ENCODE results near the gene MAPK14.

Gene MAPK14

GRCh38 chr6:36054415-36054814 lies 26.8 kb downstream of the MAPK14 start:
- H3K27ac ChIP-seq: no peak overlapping the region
- no peak for DNase-seq (ENCODE audit: low spot score)
- no peak for TF ChIP-seq CTCF (conservative IDR thresholded peaks at IDR 0.05; ENCODE audit: low read depth)
- CTCF ChIA-PET: no interaction called here
- POLR2A ChIA-PET (ENCODE audit: low non-redundant PET): no interaction called here

- no peak overlapping the region for H3K27ac ChIP-seq
- ChIA-PET CTCF (no interaction called here), POLR2A (ENCODE audit: low non-redundant PET) (no interaction called here)
- TF ChIP-seq CTCF (conservative IDR thresholded peaks at IDR 0.05; ENCODE audit: low read depth): no peak
- DNase-seq (ENCODE audit: low spot score): no peak
Measured at GRCh38 chr6:36054956-36055355, 27.3 kb downstream of the MAPK14 start.

GRCh38 chr6:36056178-36056577 lies 28.6 kb downstream of the MAPK14 start:
- no peak for TF ChIP-seq CTCF (conservative IDR thresholded peaks at IDR 0.05; ENCODE audit: low read depth)
- DNase-seq (ENCODE audit: low spot score): no peak
- ChIA-PET POLR2A (ENCODE audit: low non-redundant PET) (no interaction called here), CTCF (no interaction called here)
- H3K27ac ChIP-seq: no peak overlapping the region

- TF ChIP-seq CTCF (conservative IDR thresholded peaks at IDR 0.05; ENCODE audit: low read depth): no peak
- DNase-seq (ENCODE audit: low spot score): no peak
- ChIA-PET POLR2A (ENCODE audit: low non-redundant PET) (no interaction called here), CTCF (interaction anchor here (0.6 kb wide), 1 partner anchor 545 kb away, joined by 3 read pairs; no protein-coding TSS in a partner anchor)
- H3K27ac ChIP-seq: no peak overlapping the region
Measured at GRCh38 chr6:36061236-36061635, 33.6 kb downstream of the MAPK14 start.

- no peak for TF ChIP-seq CTCF (conservative IDR thresholded peaks at IDR 0.05; ENCODE audit: low read depth)
- CTCF ChIA-PET: no interaction called here
Measured at GRCh38 chr6:36062247-36062646, 34.6 kb downstream of the MAPK14 start.

GRCh38 chr6:36063318-36064060 lies 35.9 kb downstream of the MAPK14 start:
- no peak for DNase-seq (ENCODE audit: low spot score)
- POLR2A ChIA-PET (ENCODE audit: low non-redundant PET): no interaction called here
- no peak for TF ChIP-seq CTCF (conservative IDR thresholded peaks at IDR 0.05; ENCODE audit: low read depth)
- H3K27ac ChIP-seq: no peak overlapping the region
- CTCF ChIA-PET: no interaction called here

More at GRCh38 chr6:36062247-36062646, 34.6 kb downstream of the MAPK14 start:
- POLR2A ChIA-PET (ENCODE audit: low non-redundant PET): no interaction called here
- DNase-seq (ENCODE audit: low spot score): no peak
- H3K27ac ChIP-seq: no peak overlapping the region
